Fibroblast of villous mesenchyme (primary cell): ENCODE data around the gene PALLD. TPM values are rescaled to one million over a fixed set of nuclear protein-coding genes. Genes with fewer than 3 reads are reported as not detected.

Experiments used
- DNase-seq: peaks from one replicate; pipeline ENCODE4 v3.0.0-alpha.2; 2010; ENCODE audit warnings: low read depth
- H3K4me3 ChIP-seq: 2 replicates; pipeline ENCODE4 v1.5.1; 2011; ENCODE audit warnings: low read depth, mild to moderate bottlenecking, low read length
- CTCF ChIP-seq: IDR thresholded peaks from 2 replicates; pipeline ENCODE4 v1.5.1; 2012; ENCODE audit warnings: low read depth, mild to moderate bottlenecking, low read length; ENCODE audit not compliant: insufficient read depth
- total RNA-seq: library from RNA; depleted of rRNA; stranded (reverse); fragments of >200 nt; gene quantifications from 2 replicates; pipeline ENCODE4 v1.2.3, GENCODE V29; 2012

PALLD gene
- total RNA-seq, 1 donor, result 188 TPM

- no peak for DNase-seq
- H3K4me3 ChIP-seq, result no peak overlapping the region
- no peak for TF ChIP-seq CTCF
Observed at GRCh38 chr4:168787801-168788595, 291.1 kb downstream of the PALLD start.

- no peak overlapping the region for H3K4me3 ChIP-seq
- no peak for DNase-seq
- TF ChIP-seq CTCF, result no peak
Observed at GRCh38 chr4:168790898-168791297, 294.0 kb downstream of the PALLD start.

- no peak for TF ChIP-seq CTCF
- no peak for DNase-seq
- H3K4me3 ChIP-seq, result no peak overlapping the region
Observed at GRCh38 chr4:168791376-168791775, 294.5 kb downstream of the PALLD start.

- DNase-seq, result no peak
- H3K4me3 ChIP-seq, result no peak overlapping the region
- TF ChIP-seq CTCF, result no peak
Observed at GRCh38 chr4:168793542-168793941, 296.7 kb downstream of the PALLD start.

- DNase-seq, result no peak
- H3K4me3 ChIP-seq, result no peak overlapping the region
- TF ChIP-seq CTCF, result no peak
Observed at GRCh38 chr4:168794092-168794707, 297.3 kb downstream of the PALLD start.

- no peak overlapping the region for H3K4me3 ChIP-seq
- DNase-seq, result peak; percentile 75
- TF ChIP-seq CTCF, result no peak
Observed at GRCh38 chr4:168794881-168795280, 298.0 kb downstream of the PALLD start.
